HG03064 (cell line): ENCODE data around the gene GRN.
"Not testable (repeated sequence)": the region's sequence is repeated elsewhere in the genome, so short reads cannot be mapped to it uniquely, and the experiment has no call there.

ENCODE experiments used
- ATAC-seq: cut with Tn5 transposase; IDR thresholded peaks from one replicate; pipeline ENCODE4 v1.9.1; 2021; ENCODE audit warnings: low read depth; ENCODE audit not compliant: unreplicated experiment

The GRN gene

DNA sequence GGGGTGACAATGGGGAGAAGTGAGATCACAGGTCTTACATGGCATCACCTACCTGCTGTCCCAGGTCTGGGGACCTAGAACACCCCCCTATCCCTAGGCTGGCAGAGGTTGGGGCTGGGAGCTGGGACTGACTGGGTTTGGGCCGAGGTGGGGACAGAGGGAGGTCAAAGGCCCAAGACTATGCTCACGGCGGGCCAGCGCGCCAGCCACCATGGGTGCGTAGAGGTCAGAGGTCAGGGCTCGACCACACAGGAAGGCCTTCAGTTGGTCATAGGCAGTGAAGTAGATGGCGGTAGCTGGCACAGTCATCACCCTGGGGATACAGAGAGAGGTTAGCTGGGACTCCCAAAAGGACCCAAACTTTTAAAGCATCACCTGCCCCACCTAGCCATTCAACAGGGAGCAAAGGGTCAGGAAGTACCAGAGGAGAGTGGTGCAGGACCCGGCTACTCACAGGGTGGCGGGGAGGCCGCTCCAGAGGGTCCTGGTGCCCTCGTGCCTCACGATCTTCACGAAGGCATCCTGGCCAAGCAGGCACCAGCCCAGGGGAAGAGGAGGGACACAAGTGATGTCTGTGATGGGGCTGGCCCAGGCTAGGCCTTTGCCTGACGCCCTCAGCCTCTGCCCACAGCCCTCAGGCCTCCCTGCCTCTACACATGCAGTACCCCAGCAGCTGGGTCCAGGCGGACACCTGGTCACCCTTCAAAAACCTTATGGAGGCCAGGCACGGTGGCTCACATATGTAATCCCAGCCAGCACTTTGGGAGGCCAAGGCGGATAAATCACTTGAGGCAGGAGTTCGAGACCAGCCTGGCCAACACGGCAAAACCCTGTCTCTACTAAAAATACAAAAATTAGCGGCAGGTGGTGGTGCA is 23.6 kb upstream of the GRN start:
- no peak for ATAC-seq

DNA sequence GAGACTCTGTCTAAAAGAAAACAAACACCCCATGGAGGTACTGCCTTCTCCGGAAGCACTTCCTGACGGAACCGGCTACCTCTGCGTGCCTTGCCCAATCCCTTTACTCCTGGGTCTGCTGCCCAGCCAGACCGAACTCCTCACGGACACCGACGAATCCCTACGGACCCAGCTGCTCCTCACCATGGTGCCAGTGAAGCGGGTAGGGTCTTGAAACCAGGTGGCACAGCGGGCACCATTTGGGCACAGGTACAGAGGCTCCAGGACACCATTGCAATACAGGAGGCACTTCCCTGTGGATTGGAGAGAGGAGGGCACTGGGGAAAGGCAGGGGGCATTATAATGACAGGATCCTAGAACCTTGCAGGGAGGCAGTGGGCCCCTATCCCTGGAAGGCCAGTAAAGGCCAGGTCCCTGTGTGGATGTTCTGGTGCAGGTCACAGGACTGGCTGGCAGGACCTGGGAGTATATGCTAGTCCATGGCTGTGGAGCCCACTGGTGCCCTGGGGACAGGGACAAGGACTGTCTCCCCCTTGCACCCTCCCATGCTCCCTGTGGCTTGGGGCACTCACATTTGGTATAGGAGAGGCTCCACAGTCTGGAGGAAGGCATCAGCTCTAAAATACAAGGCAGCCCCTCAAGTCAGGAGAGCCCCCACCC is 22.7 kb upstream of the GRN start:
- ATAC-seq, result no peak

DNA sequence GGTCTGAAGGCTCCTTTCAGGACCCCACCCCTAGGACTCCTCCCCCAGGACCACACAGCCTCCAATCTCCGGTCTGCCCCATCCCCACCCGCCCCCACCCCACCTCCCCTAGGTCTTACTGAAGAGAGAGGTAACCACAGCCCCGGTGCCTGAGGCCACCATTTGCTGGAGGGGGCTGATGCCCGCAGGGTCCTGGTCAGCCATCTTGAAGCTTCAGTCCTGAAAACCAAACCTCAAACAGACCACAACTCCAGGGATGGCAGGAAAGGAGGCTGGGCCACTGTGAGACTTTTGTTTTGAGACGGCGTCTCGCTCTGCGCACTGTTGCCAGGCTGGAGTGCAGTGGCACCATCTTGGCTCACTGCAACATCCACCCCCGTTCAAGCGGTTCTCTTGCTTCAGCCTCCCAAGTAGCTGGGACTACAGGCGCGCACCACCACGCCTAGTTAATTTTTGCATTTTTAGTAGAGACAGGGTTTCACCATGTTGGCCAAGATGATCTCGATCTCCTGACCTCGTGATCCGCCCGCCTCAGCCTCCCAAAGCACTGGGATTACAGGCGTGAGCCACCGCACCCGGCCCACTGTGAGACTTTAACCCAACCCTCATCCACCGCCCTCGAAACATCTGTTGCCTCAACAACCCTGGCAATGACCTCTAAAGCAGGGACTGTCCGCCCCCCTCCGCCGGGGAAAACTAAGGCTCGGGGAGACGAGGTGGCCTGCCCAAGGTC is 21.6 kb upstream of the GRN start:
- ATAC-seq, result no peak

DNA sequence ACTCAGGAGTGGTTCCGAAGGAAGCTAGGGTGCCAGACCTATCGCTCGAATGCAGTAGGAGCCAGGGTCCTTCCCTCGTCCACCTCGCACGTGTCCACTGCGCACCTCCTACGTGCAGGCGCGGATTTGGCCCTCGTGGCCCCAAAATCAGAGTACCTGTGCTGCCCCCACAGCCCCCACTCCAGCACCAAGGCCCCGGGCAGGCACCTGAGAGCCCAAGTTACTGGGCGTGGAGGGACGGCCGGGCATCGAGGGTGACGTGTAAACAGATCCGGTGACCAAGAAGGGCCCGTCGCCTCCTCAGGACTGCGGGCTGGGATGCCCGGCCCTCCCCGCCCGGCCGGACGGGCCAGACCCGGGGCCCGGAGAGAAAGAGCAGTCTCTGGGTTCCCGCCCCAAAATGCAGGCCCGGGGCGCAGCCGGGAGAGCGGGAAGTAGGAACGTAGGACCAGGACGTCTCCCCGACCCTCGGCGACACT is 21.0 kb upstream of the GRN start:
- ATAC-seq, result no peak

DNA sequence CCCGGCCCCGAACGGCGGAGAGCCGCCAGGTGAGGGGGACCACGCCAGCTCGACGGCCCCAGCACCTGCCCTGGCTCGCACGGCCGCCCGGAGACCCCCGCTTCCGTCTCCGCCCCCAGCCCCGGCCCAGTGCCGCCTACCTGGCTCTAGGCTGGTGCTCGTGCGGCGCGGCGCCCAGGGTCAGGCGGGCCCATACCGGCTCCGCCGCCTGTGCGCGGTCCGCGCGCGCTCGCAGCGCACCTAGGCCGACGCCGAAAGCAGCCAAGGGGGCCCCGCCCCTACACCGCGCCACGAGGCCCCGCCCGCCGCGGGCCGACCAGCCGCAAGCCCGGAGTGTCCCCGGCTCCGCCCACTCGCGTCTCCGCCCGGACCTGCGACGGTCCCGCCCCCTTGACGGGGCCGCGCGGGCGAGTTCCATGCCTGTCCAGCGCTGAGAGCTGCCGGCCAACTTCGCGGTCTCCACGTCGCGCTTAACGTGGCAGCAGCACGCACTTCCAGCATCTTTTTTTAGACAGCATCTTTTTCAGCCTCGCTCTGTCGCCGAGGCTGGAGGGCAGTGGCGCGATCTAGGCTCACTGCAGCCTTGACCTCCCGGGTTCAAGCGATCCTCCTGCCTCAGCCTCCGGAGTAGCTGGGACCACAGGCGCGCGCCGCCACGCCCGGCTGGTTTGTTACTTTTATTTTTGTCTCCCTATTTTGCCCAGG is 20.4 kb upstream of the GRN start, which contains the start of gene SLC25A39:
Gene SLC25A39 (minus strand): TSS at position 253 of the 705 bp plus-strand sequence. CDS start 1,261 bp downstream, outside the sequence.
- peak; percentile 46 for ATAC-seq

DNA sequence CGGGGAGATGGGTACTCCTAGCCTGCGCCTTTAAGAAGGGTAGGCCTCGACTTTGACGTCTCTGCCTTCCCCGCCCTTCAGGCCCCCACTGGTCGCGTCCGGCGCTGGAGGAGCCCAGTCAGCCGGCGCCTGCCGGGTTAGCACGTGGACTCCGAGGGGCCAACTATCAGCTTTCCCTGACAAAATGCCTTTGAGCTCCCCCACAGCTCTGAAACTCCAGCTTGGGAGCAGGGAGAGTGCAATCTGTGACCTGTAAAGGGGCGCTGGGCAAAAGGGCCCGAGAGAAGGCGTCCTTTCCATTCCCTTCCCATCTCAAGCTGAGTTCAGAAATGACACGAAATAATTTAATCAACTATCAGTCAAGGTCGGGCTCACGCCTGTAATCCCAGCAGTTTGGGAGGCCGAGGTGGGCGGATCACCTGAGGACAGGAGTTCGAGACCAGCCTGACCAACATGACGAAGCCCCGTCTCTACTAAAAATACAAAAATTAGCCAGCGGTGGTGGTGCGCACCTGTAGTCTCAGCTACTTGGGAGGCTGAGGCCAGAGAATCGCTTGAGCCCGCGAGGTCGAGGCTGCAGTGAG is 18.1 kb upstream of the GRN start:
- no peak for ATAC-seq

DNA sequence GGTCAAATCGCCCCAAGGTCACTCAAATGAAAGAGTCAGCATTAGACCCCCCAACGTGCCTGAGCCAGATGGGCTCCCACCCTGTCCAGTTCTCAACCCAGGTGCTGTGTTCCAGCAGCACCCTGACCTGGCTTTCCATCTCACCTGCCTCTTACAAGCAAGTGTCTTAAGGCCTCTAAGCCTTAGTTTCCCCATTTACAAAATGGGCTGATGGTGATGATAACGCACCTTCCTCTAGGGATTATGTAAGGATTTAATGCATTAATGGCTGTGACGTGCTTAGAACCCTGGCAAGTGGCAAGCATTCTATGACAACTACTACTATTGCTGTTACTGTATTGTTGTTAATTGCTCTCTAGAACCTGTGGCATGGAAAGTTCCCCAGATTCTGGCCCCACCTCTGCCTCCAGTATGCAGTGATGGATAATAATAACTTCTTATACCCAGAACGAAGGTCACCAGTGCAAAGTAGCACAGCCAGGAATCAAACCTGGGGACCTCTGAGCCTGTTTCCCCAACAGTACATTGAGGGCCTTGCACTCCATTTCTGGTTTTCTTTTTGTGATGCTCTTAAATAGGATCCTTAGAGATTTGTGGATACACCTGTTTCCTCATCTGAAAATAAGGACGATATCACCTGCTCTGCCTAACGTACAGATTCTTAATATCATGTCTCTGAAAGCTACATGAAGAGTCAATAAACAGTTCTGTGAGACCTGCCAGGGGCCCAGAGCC is 17.2 kb upstream of the GRN start:
- ATAC-seq, result no peak

DNA sequence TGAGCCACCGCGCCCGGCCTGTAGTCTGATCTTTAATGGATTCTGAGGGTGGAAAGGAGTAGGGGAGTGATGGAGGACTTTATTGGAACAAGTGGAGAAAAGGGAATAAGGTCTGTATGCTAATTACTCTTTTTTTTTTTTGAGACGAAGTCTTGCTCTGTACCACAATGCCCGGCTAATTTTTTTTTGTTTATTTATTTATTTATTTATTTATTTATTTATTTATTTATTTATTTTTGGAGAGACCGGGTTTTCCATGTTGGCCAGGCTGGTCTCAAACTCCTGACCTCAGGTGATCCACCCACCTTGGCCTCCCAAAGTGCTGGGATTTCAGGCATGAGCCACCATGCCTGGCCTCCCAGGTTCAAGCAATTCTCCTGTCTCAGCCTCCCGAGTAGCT is 15.6 kb upstream of the GRN start:
- not testable (repeated sequence) for ATAC-seq

DNA sequence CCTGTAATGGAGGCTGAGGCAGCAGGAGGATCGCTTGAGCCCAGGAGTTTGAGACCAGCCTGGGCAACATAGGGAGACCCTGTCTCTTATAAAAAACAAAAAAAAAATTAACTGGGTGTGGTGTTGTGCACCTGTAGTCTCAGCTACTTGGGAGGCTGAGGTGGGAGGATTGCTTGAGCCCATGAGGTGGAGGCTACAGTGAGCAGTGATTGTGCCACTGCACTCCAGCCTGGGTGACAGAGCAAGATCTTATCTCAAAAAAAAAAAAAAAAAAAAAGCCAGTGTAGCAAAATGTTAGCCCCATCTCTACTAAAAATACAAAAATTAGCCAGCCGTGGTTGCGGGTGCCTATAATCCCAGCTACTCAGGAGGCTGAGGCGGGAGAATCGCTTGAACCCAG is 14.8 kb upstream of the GRN start:
- not testable (repeated sequence) for ATAC-seq

DNA sequence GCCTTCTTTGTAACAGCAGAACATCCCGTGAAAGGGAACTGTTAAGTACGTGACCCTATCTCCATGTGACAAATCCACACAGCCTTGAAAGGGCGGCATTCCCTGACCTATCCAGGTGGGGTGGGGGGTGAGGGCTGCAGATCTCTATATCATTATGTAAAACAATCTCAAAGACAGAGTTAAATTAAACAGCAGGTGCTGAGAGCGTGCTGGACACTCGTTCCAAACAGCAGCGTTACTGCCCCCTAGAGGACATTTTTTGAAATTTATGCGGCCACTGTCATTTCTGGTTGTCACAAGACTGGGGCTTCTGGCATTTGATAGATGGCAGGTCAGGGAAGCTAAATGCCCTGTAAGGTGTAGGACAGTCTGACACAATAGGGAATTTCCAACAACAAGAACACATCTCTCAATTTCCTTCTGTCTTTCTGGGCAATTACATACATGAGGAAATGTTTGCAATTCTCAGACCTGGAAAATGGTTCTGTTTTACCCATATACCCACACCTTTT is 13.8 kb upstream of the GRN start:
- ATAC-seq, result no peak

DNA sequence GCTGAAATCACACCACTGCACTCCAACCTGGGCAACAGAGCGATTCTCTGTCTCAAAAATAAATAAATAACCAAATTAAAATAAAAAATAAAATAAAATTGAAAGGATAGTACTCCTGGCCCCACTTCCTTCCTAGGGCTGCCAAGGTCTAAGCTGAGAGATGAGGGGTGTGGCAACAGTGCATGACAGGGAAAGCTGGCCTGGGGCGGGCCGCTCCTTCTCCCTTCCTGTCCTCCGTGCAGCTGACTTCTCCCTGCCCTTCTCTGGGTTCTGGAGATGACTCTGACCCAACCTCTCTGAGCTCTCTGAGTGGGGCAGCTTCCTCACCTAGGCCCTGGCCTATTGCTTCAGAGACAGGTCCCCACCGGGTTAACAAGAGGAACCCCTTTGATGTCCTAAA is 11.7 kb upstream of the GRN start:
- ATAC-seq, result no peak

DNA sequence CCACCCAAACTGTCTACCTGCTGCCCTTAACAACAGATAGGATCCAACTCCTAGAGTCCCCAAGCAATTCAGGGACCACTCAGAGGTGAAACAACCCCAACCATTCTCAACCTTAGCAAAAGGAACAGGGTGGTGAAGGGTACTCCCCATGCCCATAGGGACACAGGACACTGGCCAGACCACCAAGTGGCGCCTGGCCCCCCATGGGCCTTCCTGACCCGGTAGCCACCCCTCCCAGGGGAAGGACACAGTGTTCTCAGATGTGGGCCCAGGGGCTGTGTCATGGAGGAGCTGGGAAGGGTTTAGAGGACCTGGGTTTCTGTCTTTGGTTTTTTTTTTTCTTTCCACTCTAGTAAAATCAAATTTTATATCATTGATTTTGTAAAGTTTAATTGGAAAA is 10.8 kb upstream of the GRN start:
- ATAC-seq, result no peak

DNA sequence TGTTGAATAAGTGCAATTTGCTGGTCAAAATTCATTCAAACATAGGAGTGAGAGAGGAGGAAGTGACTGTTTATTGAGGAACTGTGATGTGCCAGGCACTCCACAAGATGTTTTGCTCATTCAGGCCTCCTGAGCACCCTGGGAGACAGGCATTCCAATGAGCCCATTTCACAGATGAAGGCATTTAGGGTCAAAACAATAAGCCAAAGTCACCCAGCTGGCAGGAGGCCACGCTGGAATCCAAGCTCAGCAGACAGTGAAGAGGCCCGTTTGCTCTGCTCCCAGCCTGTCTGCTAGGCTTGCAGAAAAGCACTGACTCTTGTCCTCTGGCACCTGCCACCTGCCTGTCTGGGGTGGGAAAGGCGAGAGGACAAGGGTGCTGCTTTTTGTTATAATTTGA is 10.4 kb upstream of the GRN start:
- no peak for ATAC-seq

DNA sequence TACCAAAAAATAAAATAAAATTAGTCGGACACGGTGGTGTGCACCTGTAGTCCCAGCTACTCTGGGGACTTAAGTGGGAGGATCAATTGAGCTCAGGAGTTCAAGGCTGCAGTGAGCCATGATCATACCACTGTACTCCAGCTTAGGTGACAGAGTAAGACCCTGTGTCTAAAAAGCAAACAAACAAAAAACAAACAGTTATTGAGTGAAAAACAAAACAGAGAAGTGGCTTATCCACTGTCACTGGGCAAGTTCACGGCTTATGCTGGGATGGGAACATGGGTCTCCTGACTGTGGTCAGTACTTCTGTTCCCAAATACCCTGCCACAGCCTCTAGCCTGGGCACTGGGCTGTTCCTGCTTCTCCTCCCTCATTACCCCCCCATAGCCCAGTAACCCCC is 9.5 kb upstream of the GRN start:
- no peak for ATAC-seq

DNA sequence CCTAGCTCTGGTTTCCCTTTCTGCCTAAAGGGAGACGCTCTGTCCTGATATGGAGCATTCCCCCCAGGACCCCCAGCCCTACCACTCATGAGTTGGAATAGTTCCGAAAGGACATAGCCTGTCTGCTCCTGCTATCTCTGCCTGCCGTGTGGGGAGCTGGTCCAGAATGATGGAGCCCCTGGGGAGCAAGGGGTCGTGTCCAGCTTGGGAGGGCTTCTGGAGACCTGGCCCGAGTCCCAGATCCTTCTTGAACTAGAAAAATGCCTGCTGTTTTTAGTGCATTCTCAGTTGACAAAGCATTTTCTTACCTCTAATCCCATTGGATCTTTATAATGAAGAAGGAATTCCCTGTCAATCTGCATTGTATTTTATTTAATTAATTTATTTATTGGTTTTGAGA is 9.1 kb upstream of the GRN start:
- ATAC-seq, result no peak

DNA sequence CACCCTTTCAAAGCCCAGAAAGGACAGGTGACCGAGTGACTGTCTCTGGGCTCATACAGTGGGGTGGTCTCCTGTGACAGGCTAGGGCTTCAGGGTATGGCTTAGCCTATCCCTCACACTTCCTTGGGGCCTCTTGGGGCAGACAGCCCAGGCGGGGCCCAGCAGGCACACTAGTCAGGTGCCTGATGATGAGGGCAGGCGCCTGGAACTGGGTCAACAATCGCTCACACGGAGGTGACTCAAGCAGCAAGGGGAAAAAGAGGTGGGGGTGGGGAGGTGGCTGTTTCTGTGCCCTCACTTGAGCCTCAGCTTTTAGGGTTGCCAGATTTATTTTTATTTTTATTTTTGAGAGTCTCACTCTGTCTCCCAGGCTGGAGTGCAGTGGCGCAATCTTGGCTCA is 6.4 kb upstream of the GRN start:
- no peak for ATAC-seq

DNA sequence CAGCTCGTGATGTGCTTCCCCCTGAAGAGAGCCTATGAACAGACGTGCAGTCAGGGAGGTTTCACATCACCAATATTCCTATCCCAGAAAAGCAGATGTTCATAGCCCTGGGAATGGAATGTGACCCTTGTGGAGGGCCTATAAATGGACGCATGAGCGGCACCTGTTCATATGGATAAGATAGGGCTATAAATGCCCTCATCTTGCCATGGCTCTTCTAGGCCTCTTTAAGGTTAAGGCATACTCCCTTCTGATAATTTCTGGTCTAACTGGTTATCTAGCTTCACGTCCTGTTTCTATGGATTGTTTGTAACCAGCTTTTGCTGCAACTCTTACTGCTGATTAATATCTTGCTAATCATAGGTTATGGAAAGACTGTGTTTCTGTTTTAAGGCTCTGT is 4.5 kb upstream of the GRN start:
- ATAC-seq, result not testable (repeated sequence)

DNA sequence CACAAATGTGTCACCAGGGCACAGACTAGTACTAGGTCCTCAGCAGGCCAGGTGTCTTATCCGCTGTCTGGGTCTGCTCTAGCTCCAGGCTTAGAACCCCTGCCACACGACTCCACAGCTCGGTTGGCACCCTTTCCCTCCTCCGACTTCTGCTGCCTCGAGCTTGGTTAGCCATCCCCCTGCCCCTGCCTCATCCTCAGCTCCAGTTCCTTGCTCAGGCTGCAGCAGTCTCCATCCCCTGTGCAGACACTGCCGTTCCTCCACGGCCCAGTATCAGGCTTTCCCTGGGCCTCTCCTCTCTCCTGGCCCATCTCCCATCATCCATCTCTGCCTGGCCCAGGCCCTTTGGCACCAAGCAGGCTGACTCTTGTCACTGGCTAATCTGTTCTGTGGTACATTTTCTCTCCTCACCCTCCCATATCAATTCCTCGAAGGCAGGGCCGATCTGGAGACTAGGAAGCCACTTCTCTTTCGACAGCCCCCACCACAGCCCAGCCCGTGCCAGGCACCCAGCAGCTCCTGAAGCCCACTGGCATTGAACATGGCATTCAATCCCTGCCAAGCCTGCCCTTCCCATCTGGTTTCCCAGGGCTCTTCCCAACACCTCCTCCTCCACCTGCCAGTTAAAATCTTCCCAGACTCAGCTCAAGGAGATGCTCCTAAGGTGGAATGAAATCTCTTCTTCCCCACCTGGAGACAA is 1.4 kb upstream of the GRN start:
- no peak for ATAC-seq
